ENCODE results near the gene NRCAM.

- TF ChIP-seq POLR2A (IDR thresholded peaks at IDR 0.05) (no peak), CTCF (IDR thresholded peaks at IDR 0.05) (no peak)
Observed at GRCh38 chr7:108408296-108408991, 47.8 kb downstream of the NRCAM start.
